ENCODE data around the gene GPR17. TPM values are rescaled to one million over a fixed set of nuclear protein-coding genes. Genes with fewer than 3 reads are reported as not detected.

The GPR17 gene, protein sequence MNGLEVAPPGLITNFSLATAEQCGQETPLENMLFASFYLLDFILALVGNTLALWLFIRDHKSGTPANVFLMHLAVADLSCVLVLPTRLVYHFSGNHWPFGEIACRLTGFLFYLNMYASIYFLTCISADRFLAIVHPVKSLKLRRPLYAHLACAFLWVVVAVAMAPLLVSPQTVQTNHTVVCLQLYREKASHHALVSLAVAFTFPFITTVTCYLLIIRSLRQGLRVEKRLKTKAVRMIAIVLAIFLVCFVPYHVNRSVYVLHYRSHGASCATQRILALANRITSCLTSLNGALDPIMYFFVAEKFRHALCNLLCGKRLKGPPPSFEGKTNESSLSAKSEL
- not detected in 2 replicates for total RNA-seq

DNA sequence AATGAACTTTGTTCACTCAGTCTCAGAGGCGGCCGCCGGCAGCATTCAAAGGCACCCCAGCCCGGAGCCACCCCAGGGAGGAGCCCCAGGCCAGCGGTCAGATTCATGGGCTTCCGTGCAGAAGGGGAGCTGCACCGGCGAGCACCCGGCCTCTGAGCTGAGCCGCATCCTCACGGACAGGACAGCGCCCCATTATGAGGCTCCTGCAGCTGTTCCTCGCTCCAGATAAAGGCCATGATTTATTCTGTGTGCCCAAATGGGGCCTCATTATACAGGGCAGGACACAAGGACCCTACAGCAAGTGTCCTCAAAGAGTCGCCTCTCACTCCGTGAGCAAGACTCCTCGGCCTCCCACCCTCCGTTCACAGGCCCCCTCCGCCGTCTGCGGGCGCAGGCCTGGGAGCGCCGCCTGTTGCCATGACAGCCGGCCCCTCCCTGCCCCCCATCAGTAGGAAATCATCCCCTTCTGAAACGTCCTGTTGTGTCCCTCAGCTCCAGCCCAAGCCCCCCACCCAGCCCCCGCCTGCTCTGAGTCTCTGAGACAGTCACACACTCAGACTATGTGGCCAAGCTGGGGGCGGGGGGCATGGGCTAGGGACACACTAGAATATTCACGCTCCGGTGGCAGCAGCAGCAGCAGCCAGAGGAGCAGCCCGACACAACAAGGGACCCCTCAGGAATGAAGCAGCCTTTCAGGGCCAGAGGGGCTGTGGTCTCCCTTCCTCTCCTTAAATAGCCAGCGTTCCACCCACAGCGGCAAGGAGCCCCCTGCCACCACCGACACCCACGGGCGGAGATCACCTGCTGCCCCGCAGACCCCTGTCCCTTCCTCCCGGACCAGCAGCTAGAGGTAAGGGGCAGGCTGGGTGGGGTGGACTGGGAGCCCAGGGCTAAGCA is at the start of gene GPR17:
Gene GPR17 (plus strand): TSS at position 759 of the 897 bp plus-strand sequence. CDS start 4,583 bp downstream, outside the sequence.
- no peak for DNase-seq (ENCODE audit: low read depth)
- TF ChIP-seq, protein P1, sequence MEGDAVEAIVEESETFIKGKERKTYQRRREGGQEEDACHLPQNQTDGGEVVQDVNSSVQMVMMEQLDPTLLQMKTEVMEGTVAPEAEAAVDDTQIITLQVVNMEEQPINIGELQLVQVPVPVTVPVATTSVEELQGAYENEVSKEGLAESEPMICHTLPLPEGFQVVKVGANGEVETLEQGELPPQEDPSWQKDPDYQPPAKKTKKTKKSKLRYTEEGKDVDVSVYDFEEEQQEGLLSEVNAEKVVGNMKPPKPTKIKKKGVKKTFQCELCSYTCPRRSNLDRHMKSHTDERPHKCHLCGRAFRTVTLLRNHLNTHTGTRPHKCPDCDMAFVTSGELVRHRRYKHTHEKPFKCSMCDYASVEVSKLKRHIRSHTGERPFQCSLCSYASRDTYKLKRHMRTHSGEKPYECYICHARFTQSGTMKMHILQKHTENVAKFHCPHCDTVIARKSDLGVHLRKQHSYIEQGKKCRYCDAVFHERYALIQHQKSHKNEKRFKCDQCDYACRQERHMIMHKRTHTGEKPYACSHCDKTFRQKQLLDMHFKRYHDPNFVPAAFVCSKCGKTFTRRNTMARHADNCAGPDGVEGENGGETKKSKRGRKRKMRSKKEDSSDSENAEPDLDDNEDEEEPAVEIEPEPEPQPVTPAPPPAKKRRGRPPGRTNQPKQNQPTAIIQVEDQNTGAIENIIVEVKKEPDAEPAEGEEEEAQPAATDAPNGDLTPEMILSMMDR (IDR thresholded peaks at IDR 0.05; ENCODE audit: insufficient read depth, low read depth, low read length), result no peak
- H3K4me3 ChIP-seq (ENCODE audit: low read depth, low read length), result no peak within 1 kb of the TSS

DNA sequence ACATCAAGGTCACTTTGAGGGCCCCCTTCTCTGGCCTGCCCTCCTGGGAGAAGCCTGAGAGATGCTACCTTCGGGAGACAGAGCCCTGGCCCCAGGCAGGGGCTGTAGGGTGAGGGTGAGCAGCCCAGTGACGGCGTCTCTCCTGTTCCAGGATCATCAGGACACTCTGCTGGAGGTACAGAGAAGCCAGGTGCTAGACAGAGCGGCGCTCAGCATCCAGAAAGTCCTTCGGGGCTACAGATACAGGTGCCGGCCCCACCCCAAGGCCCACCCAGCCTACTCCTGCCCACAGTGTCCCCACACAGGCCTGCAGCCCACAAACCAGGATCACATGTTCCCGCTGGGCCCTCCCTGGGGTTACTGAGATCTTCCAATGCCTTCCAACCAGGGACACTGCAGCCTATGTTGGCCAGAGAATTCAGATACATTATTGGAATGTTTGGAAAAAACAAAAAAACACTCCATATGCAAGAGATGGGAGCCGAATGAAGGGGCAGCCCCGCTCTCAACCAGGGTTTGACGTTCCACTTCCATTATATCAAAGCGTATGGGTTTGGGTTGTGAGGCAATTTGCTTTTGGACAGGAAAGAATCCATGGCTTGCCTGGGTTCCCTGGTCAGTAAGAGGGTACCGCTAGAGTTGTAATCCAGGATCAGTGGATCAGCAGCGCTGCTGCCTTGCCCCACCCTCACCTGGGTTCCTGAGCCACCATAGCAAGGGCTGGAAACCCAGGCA is 49.5 kb upstream of the GPR17 start:
- H3K4me3 ChIP-seq (ENCODE audit: low read depth, low read length), result no peak overlapping the region
- no peak for DNase-seq (ENCODE audit: low read depth)
- TF ChIP-seq, protein P1 (IDR thresholded peaks at IDR 0.05; ENCODE audit: insufficient read depth, low read depth, low read length), result no peak

DNA sequence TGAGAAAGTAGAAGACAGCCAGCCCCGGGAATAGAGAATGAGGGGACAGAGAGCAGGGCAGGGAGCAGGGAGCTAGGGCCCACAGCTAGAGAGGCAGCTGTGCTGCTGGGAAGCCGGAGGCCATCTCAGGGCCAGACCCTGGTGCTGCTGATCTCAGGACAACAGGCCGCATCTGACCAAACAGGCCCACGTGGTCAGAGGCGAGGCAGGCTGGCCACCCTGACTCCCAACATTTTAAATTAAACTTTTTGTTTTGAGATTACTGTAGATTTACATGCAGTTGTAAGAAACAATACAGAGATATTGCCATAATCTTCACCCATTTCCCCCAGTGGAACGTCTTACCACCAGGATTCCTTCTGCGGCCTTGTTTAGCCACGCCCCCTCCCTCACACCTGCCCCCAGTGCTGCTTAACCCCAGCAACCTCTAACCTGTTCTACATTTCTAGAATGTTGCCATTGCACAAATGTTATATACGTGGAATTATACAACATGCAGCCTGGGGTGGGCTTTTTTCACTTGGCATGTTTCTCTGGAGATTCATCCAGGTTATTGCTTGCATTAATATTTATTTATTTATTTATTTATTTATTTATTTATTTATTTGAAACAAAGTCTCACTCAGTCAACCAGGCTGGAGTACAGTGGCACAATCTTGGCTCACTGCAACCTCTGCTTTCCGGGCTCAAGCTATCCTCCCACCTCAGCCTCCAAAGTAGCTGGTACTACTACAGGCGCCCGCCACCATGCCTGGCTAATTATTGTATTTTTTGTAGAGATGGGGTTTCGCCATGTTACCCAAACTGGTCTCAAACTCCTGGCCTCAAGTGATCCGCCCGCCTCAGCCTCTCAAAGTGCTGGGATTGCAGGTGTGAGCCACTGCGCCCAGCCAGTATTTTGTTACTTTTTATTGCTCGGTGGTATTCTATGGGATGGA is 48.6 kb upstream of the GPR17 start:
- H3K4me3 ChIP-seq (ENCODE audit: low read depth, low read length), result no peak overlapping the region
- TF ChIP-seq, protein P1 (IDR thresholded peaks at IDR 0.05; ENCODE audit: insufficient read depth, low read depth, low read length), result no peak
- no peak for DNase-seq (ENCODE audit: low read depth)

DNA sequence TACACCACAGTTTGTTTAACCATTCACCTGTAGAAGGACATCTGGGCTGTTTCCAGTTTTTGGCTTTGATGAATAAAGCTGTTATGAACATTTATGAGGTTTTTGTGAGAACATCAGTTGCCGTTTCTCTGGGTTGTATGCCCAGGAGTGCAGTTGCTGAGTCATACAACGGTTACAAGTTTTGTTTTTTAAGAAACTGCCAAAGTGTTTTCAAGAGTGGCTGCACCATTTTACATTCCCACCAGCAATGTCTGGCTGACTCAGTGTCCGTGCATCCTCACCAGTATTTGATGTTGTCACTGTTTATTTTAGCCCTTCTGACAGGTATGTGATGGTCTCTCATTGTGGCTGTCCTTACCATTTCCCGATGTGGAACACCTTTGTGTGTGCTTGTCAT is 48.0 kb upstream of the GPR17 start:
- TF ChIP-seq, protein P1 (IDR thresholded peaks at IDR 0.05; ENCODE audit: insufficient read depth, low read depth, low read length), result no peak
- H3K4me3 ChIP-seq (ENCODE audit: low read depth, low read length), result no peak overlapping the region
- peak; percentile 43 for DNase-seq (ENCODE audit: low read depth)

DNA sequence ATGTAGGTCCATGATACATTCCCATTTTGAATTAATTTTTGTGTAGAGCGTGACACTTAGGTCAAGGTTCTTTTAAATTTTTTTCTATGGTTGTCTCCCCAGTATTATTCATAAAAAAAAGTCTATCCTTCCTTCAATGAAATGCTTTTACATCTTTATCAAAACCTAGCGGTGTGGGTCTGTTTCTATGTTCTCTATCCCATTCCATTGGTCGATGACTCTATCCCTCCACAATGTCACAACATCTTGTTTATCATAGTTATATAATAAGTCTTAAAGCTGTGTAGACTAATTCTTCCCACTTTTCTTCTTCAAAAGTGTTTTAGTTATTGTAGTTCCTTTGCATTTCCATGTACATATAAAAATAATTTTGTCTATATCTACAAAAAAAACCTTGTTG is 47.2 kb upstream of the GPR17 start:
- TF ChIP-seq, protein P1 (IDR thresholded peaks at IDR 0.05; ENCODE audit: insufficient read depth, low read depth, low read length), result no peak
- H3K4me3 ChIP-seq (ENCODE audit: low read depth, low read length), result no peak overlapping the region
- peak; percentile 24 for DNase-seq (ENCODE audit: low read depth)
